Epidermal melanocyte (primary cell): ENCODE measurements around the gene SMARCAL1.
"Not testable (repeated sequence)": the region's sequence is repeated elsewhere in the genome, so short reads cannot be mapped to it uniquely, and the experiment has no call there.

ENCODE experiments used
- DNase-seq: peaks from one replicate; pipeline ENCODE4 v3.0.0; 2011; ENCODE audit warnings: low spot score; ENCODE audit not compliant: insufficient read length

The SMARCAL1 gene

DNA sequence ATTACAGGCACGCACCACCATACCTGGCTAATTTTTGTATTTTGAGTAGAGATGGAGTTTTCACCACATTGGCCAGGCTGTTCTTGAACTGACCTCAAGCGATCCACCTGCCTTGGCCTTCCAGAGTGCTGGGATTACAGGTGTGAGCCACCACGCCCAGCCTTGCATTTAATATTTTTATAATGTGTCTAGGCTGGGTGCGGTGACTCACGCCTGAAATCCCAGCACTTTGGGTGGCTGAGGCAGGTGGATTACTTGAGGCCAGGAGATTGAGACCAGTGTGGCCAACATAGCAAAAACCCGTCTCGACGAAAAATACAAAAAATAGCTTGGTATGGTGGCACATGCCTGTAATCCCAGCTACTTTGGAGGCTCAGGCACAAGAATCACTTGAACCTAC lies 89.6 kb downstream of the SMARCAL1 start:
- no peak for DNase-seq

DNA sequence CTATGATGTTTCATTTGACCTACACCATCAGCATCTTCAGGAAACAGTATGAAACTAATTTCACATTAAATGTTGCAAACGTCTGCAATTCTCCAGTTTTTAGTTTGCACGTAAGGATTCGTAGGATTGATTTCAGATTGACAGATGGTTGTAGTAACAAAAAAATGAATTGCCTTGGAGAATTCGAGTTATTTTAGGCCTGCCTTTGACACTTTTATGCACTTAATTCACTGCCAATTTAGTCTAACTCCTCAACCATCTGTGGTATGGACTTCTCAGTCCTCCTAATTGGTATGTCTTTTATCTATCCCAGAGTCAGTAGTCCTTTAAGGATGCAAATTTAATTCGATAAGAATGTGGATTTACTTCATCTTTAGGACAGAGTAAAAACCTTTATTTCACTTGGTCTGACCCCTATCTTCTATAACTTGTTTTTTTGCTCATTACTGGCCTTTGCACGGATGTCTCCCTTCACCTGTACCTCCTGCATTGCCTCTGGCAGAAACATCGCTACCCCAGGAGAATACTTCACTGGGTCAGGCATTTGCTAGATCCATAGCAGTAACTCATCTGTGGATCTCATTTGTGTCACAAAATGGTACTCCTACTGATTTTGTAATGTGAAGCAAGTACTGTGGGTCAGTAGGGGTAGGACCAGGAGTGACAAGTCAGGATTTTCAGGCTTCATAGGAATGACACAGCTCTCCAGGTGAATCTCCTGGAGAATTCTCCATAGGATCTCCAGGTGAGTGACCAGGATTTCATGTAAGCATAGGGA lies 90.3 kb downstream of the SMARCAL1 start:
- DNase-seq: no peak

DNA sequence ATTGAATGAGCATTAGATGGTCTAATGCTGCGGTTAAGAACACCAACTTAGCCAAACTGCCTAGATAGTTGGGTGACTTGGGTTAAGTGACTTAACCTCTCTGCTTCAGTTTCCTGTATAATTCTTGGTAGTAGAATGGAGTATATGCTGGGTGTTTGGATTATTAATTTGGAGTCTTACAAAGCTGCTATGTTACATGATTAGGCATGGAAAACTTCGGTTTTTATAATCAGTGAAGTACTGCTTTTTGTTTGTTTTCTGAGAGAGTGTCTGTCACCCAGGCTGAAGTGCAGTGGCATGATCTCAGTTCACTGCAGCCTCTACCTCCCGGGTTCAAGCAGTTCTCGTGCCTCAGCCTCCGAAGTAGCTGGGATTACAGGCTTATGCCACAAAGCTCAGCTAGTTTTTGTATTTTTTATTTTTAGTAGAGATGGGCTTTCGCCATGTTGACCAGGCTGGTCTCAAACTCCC lies 90.9 kb downstream of the SMARCAL1 start:
- DNase-seq: no peak

DNA sequence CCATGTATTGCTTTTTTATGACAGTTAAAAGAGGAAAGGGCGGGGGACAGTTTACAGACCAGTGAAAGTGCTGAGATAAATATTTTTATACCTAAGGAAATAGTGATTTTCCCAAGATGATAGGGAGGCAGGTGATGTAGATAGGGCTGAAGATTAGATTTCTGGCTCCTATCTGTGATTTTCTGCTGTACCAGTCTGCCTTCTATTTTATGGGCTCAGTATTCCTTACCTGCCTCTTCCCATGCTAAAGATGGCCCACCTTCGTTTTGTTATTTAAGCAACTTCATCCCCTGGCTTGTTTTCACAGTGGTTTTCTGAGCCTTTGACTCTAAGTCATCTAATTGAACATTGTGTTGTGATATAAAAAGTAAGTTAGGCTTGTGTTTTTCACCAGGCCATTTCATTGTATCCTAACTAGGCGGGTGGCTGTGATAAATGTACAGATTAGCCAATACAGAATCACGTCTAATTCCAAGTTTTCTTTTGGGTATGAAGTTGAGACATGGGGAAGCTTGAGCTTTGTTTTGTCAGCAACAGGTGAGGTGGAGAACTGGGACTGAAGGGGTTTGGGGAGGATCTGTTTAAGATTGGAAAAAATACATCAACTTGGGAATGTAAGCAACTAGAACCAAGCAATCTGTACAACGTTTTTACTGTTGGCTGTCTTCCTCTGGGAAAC lies 91.6 kb downstream of the SMARCAL1 start:
- no peak for DNase-seq

DNA sequence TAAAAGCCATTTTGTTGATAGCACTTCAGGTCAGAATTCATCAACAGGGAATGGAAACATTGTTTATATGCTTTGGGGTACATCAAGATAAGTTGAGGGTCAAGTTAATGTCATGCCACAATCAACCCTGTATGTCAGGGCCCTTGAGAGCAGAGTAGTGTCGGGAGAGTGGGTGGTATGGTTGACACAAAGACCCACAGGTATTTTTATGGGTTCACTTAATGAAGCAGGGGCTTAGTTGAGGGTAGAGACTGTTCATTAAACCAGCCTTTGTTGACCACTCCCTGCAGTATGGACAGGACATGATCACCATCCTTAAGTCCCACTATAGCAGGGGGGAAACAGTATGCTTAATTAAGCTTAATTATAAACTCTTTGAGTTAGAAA lies 92.1 kb downstream of the SMARCAL1 start:
- DNase-seq: no peak

DNA sequence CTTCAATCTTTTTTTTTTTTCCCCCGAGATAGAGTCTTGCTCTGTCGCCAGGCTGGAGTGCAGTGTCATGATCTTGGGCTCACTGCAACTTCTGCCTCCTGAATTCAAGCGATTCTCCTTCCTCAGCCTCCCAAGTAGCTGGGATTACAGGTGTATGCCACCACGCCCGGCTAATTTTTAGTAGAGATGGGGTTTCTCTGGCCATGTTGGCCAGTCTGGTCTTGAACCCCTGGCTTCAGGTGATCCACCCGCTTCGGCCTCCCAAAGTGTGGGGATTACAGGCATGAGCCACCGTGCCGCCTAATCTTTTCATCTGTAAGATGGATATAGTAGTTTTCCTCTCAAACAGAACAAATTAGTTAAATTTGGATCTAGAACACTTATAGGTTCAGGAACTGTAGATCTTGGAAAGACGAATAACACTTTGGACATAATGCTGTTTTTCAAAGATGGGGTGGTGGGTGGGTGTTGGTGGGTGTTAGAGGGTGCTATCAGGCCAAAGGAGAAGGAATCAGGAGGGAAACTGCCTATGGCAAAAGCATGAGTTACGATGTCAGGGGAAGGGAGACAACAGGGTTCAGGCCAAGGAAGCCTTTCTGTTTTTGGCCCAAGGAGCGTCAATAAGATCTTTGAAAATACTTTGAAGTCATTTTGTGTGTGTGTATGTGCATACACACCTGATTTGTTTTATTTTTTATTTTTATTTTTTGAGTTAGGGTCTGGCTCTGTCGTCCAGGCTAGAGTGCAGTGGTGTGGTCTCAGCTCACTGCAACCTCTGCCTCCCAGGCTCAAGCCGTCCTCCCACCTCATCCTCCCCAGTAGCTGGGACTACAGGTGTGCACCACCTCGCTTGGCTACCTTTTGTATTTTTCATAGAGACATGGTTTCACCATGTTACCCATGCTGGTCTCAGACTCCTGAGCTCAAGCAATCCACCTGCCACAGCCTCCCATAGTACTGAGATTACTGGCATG lies 93.1 kb downstream of the SMARCAL1 start:
- DNase-seq: no peak

DNA sequence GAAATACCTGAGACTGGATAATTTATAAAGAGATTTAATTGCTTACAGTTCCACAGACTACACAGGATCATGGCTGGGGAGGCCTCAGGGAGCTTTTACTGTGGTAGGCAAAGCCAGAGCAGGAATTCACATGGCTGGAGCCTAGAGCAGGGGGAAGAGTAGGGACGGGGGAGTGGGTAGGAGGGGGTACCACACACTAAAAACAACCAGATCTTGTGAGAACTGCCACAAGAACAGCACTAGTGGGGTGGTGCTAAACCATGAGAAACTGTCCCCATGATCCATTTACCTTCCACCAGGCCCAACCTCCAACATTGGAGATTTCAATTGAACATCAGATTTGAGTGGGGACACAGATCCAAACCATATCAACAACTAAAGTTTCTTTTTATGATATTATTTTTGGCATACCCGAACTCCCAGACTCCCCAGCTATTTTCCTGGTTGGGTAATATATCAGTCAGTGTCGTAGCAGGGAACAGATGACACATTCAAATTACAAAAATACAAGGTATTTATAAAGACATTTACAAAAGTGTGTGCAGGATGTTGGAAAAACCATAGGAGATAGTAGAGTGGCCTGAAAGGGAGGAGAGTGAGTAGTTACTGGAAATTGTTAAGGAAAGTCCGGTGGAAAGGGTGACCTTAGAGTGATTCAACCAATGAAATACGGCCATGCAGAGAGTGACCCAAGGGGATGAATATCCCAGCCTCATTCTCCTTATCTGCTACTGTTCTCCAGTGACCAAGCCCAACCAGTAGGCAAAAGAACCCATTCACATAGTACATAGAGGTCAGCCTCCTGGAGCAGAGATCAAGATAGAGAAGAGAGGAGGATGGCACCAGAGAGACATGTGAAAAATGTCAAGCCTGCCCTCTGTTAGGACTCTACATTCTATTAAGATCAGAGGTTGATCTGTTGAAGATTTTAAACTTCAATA lies 95.2 kb downstream of the SMARCAL1 start:
- no peak for DNase-seq

DNA sequence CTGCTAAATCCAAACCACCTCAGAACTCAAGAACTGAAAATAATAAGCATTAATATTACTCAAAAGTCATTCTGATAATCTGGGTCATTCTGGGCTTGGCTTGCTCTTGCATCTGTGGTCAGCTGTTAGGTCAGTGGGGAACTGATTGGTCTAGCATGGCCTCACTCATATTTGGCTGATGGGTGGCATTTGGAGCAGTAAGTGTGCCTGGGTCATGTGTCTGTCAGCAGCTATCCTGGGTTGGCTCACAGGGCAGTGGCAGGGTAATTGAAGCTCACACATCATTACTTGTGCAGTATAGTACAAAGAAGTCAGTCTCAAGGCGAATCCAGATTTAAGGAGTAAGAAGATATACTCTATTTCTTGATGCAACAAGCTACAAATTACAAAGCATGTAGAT lies 95.9 kb downstream of the SMARCAL1 start:
- DNase-seq: no peak

DNA sequence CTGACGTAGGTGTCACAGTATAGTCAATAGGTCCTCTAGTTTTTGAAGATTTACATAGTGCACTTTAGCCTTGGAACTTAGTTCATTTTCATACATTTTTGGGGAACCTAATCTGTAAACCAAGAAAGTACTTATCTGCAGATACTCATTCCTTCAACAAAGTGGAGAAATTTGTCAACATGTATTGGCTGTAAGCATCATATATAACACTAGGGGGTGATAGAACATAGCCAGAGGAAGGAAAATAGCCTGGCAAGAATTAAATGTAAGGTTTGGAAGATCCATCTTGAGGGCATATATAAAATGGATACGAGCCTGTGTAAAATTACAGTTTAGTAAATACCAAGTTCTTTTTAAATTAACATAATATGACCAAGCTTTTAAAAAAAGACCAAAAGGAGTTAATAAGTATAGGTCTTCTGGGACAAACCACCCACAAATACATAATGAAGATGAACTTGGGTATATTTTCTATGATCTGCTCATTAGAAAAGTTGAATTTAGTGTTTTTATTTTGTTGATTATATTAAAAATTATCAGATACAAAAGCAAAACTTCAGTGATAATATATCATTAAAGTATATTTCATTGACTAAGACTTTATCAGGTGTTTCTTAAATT lies 104.6 kb downstream of the SMARCAL1 start:
- DNase-seq: no peak

DNA sequence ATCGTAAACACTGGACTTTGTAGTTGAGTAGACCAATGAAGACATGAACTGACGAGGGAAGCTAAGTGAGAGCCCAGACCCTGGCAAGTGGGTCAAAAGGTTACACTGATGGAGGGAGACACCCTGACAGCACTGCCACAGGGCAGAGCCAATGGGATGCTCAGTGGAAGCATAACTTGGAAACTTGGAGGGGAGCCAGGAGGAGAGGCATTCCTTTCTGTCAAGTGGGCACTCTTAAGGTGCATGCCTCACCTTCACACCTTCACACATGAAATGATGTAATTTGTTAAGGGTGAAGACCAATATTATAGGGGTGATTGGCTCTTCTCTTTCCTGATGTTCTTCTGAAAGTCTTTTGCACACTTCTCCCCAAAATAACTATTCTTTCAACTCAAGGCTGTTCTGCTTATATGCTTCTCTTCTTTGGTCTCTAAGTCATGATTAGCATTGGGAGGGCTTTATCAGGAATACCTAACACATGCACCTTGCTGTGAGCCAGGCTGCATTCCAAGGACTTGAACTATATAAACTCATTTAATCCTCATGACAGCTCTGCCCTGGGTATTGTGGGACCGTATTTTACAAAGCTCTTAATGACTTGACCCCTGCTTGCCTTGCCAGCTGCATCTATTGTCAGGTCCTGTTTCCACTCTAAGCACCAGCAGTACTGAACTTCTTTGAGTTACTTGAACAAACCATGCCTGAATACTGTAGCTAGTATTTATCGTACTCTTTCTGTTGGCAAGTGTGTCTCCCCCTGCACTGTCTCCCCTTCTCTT lies 105.4 kb downstream of the SMARCAL1 start:
- no peak for DNase-seq

DNA sequence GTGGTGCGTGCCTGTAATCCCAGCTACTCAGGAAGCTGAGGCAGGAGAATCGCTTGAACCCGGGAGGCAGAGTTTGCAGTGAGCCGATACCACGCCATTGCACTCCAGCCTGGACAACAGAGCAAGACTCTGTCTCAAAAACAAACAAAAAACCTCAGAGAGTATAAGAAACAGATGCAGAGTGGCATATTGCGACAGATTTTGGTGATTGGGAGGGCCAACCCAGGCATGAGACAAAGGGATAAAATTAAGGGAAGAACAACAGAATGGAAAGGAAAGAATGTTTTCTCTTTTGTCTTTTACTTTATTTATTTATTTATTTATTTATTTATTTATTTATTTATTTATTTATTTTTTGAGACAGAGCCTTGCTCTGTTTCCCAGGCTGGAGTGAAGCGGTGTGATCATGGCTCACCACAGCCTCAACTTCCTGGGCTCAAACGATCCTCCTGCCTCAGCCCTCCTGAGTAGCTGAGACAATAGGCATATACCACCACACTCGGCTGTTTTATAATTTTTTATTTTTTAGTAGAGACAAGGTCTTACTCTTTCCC lies 106.4 kb downstream of the SMARCAL1 start:
- not testable (repeated sequence) for DNase-seq

DNA sequence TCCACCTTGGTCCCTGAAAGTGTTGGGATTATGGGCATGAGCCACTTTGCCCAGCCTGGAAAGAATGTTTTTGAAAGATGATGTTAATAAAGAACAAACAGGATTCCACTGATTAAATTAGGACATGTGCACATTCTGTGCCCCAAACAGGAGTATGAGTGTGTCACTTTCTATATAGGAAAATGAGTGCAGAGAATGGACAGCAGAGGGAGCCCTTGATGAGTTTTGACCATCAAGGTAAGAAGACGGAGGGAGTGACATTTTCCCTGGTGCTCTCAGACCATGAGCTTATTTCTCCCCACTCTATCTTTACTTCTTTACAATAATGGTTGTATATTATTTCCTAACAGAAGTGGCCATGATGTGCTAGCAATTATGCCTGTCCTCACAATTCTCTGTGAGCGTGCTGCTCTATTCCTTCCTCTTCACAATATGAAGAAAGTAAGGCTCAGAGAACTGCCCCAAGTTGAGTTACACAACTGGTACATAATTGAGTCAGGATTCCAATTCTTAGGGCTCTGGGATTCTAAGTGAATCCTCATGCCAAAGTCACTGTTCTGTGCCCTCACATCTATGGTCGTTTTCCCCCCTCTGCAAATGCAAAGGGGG lies 107.0 kb downstream of the SMARCAL1 start:
- no peak for DNase-seq

DNA sequence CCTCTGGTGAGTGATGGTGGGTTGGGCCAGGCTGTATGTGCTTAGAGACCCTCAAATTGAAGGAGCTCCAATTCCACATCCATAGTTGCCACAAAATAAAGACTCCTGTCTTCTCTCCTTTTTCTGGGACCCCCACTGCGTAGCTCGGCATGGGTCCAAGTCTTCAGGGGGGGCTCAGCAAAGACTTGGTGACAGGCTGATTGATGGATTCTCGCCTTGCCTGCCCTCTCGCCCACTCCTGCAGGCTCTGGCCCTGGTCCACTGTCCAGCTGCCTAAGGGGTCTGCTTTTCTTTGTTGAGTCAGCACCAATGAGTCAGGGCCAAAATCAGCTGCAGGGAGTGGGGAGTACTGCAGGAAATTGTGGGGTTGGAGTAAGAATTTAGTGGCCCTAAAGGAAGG lies 107.8 kb downstream of the SMARCAL1 start:
- no peak for DNase-seq

DNA sequence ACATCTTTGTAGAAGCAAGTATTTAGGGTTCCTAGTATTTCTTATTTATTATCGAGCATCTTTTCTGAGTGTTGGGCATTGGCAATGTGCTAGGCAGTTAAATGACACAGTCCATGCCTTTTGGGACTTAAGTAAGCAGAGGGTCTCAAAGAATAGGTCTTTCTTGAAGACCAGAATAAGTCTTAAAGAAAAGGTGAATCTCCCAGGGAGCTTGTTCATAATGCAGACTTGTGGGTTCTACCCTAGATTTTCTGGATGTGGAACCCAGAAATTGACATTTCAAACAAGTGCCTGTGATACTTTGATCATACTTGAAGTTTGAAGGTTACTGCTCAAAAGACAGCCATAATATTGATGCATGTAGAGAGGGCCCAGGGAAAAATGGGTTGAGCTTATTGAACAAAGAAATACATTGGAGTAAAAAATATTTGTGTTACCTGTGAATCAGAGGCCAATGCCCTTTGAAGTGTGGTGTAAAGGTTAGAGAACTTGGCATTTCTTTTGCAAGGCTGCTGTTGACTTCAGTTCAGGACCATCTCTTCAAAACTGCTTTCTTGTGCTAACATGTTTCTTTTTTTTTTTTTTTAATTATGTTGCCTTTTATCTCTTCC lies 110.7 kb downstream of the SMARCAL1 start:
- no peak for DNase-seq

DNA sequence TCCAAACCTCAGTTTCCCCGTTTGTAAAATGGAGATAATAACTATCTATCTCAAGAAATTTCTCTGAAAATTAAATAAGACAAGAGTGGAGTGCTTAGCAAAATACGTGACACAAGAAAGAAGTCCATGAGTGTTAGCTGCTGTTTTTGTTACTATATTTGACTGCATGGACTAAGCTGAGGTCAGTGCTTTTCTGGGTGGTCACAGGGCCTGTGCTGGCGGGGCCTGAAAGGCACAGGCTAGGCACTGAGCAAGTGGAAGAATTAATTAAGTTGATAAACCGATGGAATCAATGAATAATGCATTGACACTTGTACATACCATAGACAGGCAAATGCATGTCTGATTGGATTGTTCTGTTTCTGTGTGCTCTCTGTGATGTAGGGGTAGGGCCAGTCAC lies 113.7 kb downstream of the SMARCAL1 start:
- no peak for DNase-seq

DNA sequence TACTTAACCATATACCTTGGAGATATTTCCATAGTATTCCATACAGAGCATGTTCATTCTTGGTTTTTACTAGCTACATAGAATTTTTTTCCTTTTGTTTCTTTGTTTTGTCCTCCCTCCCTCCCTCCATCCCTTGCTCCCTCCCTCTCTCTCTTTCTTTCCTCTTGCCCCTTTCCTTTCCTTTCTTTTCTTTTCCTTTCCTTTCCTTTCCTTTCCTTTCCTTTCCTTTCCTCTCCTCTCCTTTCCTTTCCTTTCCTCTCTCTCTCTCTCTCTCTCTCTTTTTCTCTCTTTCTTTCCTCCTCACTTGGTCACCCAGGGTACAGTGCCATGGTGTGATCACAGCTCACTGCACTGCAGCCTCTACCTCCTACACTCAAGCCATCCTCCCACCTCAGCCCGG lies 114.7 kb downstream of the SMARCAL1 start:
- DNase-seq: no peak

DNA sequence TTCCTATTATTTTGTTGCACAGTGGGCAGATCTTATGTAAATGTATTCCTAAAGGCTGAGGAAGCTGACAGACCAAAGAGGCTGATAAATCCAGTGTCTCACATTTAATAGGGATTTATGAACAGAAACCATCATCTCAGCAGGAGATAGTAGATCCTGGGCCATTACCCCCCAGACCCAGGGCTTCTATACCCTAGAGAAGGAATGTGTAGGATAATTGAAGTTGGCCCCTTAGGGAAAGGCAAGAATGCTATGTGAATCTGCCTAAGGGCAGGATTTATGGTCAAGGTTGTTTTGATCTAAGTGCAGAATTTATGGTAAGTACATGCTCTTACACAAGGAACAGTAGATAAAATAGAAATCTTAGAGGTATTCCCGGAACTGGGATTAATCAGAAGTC lies 115.3 kb downstream of the SMARCAL1 start:
- no peak for DNase-seq

DNA sequence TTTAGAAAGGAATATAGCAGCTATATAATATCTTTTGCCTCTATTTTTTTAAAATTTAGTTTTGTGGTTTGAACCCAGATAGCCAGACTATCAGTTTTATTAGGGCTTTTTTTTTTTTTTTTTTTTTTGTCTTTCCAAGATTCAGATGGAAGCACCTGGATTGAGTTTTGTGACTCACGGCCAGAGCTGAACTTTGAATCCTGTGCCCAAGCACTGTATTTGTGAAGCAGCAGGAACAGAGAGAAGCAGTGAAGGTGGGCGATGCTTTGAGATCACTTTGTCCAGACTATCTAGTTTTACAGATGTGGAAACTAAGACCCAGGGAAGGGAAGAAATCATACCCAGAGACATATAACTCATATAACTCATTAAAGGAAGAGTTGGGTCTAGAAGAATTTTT lies 120.3 kb downstream of the SMARCAL1 start:
- DNase-seq: no peak
